Measurements from ENCODE around the gene SLC2A9.
"Not testable (repeated sequence)": the region's sequence is repeated elsewhere in the genome, so short reads cannot be mapped to it uniquely, and the experiment has no call there.

SLC2A9 gene

DNA sequence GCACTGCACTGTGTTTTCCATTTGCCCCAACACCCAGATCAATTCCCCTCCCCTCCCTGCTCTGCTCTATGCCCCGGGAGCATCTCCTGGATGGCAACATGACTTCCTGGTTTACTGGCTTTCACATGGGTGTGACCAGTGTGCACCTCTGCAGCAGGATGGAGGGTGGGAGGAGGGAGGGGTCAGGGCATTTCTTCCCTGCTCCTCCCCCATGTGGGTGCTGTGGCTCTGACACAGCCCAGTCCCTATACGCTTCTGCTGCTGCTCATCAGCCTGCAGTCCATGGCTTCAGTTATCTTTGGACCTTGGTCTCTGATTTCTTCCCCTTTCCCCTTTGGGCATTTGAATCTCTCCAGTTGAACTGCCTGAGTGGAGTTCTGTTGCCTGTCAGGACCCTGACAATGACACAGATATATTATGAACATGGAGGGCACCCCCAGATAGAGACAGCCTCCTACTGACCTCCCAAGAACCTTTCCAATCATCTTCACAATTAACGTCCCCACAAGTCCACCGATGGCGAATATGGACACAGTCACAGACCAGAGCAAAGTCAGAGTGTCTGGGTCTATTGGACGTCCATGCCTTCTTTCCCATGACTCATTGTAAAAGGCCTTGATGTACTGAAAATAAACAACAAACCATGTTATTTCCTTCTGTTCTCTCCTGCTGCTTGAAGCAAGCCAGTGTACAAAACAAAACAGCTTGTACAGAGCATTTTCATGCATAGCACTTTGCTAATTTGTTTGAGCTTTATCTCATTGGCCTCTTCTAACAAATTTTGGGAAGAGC lies 24.8 kb downstream of the SLC2A9 start:
- no peak for DNase-seq (ENCODE audit: low spot score)

GRCh38 chr4:9994246-9994847 lies 26.9 kb downstream of the SLC2A9 start:
- DNase-seq (ENCODE audit: low spot score) = no peak

GRCh38 chr4:9989918-9990635 lies 31.2 kb downstream of the SLC2A9 start:
- DNase-seq (ENCODE audit: low spot score) = no peak

GRCh38 chr4:9988933-9989332 lies 32.4 kb downstream of the SLC2A9 start:
- DNase-seq (ENCODE audit: low spot score) = no peak

DNA sequence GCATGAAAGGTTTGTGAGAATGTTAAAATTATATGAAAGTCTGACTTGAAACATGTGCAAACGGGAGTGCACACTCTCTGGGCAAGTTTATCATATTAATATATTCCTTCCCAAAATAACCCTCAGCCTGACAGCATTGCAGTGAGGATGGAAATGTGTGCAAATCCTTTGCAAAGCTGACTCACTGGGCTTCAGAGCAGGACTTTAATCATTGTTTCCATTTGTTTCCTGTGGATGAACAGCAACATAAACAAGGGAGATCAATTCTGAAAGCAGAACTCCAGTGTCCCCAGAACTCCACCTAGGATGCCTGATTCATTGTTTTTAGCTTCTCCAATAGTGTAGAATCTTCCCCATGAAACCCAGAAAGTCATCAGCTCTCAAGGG lies 32.9 kb downstream of the SLC2A9 start:
- DNase-seq (ENCODE audit: low spot score) = no peak

DNA sequence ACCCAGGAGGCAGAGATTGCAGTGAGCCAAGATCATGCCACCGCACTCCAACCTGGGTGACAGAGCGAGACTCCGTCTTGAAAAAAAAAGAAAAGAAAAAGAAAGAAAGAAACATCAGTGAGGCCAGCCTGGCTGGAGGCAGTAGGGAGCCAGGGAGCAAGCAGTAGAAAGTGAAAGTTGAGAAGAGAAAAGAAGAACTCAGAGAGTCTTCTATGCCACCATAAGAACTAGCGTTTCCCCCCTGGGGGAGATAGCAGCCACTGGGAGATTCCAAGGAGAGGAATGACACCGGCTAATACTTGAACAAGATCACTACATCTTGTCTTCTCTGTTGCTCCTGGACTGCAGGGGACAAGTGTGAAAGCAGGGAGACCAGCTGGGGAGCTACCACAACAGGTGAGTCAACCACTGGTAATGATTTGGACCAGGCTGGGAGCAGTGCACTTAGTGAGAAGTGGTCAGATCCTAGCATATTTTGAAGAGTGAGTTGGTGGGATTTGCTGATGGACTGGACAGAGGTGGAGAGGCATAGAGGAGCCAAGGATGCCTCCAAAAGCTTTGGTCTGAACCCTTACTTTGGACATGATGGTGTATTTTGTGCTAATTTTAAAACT lies 33.4 kb downstream of the SLC2A9 start:
- DNase-seq (ENCODE audit: low spot score) = no peak

GRCh38 chr4:9984621-9985020 lies 36.7 kb downstream of the SLC2A9 start:
- no peak for DNase-seq (ENCODE audit: low spot score)

GRCh38 chr4:9983211-9983610 lies 38.1 kb downstream of the SLC2A9 start:
- no peak for DNase-seq (ENCODE audit: low spot score)

DNA sequence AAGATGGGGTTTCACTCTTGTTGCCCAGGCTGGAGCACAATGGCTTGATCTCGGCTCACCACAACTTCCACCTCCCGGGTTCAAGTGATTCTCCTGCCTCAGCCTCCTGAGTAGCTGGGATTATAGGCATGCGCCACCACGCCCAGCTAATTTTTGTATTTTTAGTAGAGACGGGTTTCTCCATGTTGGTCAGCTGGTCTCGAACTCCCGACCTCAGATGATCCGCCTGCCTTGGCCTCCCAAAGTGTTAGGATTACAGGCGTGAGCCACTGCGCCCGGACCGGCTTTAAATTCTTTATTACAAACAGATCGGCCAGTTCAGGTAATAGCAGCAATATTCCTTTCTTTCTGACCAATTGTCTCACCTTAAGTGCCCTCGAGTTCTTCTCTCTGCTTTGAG lies 39.4 kb downstream of the SLC2A9 start:
- DNase-seq (ENCODE audit: low spot score) = not testable (repeated sequence)

- DNase-seq (ENCODE audit: low spot score) = no peak
Observed at GRCh38 chr4:9980898-9981297, 40.4 kb downstream of the SLC2A9 start.

- no peak for DNase-seq (ENCODE audit: low spot score)
Observed at GRCh38 chr4:9979101-9979701, 42.1 kb downstream of the SLC2A9 start.

- DNase-seq (ENCODE audit: low spot score) = no peak
Observed at GRCh38 chr4:9977518-9978031, 43.7 kb downstream of the SLC2A9 start.

GRCh38 chr4:9976781-9977180 lies 44.5 kb downstream of the SLC2A9 start:
- no peak for DNase-seq (ENCODE audit: low spot score)

DNA sequence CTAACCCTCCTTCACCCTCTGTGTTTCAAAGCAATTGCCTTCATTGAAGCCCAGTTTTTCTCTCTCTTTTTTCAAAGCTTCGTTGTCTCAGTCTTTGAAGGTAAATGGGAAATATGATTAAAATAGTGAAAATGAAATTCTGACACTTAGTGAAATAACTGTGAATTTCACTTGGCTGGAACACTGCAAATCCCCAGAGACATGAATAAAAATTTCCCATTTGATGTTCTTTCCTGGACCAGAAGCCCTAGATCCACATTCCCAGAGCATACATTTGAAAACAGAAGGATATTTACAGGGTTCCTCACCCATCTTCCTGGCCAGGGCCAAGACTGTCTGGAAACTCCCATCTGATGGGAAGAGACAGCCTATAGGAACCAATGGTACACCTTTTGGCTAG lies 45.0 kb downstream of the SLC2A9 start:
- no peak for DNase-seq (ENCODE audit: low spot score)

DNA sequence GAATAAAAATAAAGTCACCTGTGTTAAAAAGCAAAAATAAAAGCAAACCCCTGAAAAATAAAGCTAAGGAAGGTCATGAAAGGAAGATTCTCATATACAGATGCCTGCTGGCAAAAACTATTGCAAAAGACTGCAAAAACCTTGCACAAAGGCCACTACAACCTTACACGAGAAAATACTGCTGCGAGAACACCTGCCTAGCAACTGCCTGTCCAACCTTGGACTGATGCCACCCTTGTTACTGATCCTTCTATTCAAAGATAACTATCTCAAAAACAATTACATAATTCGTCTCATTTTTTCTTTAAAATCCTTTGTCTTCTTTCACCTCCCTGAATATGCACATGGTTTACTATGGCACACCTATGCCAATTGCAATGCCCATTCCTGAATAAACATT lies 49.6 kb downstream of the SLC2A9 start:
- DNase-seq (ENCODE audit: low spot score) = no peak

GRCh38 chr4:9970399-9971011 lies 50.8 kb downstream of the SLC2A9 start:
- DNase-seq (ENCODE audit: low spot score) = no peak

DNA sequence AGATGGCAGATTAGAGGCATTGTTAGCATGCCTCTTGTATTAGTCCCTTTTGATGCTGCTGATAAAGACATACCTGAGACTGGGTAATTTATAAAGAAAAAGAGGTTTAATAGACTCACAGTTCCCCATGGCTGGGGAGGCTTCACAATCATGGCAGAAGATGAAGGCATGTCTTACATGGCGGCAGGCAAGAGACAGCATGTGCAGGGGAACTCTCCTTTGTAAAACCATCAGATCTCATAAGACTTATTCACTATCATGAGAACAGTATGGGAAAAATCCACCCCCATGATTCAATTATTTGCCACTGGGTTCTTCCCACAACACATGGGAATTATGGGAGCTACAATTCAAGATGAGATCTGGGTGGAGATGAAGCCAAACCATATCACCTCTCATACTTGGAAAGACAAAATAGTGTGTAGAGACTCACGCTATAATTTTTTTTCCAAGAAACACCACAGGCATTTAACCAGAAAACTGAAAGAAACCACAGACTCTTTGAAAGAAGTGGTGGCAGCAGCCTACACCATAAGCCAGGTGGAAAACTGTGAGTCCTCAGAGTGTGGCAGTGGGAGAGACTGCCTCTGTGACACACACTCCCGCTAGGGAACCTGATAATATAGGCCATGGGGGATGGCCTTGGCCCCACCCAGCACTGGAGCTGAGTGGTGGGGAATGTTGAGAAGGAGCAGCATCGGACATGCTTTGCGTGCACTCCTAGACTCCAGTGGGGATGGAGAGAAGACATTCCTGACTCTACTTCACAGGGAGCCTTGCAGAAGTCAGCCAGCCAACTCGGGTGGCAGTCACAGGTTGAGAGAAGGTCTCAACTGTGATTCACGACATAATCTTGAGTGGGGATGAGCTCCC lies 51.5 kb downstream of the SLC2A9 start:
- DNase-seq (ENCODE audit: low spot score) = no peak

GRCh38 chr4:9968472-9968871 lies 52.8 kb downstream of the SLC2A9 start:
- DNase-seq (ENCODE audit: low spot score) = no peak

DNA sequence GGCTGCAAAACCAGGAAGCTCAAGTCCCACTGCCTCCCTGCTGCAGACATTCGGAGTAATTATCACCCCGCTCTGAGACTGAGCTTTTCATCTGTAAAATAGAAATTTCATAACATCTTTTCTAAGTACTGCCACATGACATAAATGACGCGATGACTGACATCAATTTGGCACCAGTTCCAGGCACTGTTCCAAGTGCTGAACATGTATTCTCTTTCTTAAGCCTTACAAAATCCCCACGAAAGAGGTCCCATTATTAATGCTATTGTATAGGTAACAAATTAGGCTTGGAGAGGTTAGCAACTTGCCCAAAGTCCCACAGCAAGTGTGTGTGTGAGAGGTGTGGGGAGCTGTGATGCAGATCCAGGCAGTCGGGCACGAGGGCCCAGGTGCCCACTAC lies 56.4 kb downstream of the SLC2A9 start:
- no peak for DNase-seq (ENCODE audit: low spot score)

DNA sequence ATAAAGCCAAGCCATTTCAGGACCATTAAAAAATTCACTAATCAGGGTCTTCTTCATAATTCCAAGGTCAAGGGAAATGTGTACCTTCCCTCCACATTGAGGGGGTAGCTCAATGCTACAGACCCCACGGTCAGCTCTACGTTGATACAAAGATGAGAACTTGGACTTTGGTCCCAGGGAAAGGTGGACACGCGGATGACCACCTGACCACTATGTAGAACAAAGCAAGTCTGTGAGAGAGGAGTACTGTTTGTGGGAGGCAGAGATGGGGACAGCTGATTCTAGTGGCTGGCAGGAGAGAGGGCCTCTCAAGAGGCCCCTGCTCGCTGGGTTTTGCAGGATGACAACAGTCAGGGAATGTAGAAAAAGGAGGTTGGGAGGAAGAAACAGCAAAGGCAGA lies 58.0 kb downstream of the SLC2A9 start:
- DNase-seq (ENCODE audit: low spot score) = no peak
